ENCODE data around the gene SYNE1.
"Not testable (repeated sequence)": the region's sequence is repeated elsewhere in the genome, so short reads cannot be mapped to it uniquely, and the experiment has no call there.

The SYNE1 gene

DNA sequence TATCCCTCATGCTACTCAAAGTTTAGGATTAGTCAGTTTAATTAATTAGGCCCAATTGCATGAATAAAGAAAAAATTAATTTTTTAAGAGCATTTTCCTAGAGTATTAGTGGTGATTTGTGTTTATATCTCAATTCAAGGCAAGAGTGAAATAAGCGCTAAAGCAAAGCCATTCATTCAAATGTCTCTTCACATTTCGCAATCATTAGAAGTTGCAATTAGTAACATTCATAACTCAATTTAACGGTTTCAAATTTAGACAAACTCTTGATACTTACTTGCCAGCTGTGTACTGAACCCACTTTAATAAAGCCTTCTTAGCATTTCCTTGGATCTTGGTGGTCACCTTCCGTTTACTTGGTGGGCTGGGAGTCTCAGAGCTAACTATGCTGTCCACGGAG lies 127.2 kb downstream of the SYNE1 start:
- Mint-ChIP-seq H3K36me3 (no peaks in the 10 kb centered on the region), H3K9me3 (no peaks in the 10 kb centered on the region)

DNA sequence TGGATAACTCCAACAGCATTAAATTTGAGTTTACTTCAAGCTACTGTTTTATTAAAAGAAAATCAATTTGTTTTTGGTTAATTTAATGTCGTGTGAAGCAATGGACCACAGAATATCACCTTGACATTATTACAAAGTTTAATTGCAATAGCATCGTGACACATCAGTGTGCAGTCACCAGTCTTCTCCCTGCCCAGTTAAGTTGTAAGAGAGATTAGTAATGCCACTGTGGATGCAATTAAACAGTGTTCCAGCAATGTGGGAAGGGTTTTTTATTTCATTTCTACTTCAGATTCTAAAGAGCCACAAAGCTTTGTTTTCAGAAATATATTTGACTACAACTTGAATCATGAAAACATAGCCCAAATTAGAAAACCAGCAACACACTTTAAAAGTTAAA lies 128.7 kb downstream of the SYNE1 start:
- no peak overlapping the region for H3K27ac Mint-ChIP-seq
- no peak for DNase-seq (ENCODE audit: low spot score in 2 of 2)

More for the DNA sequence above, 127.2 kb downstream of the SYNE1 start:
- no peak for ATAC-seq (ENCODE audit: low read depth)
- H3K4me3 Mint-ChIP-seq, result no peak overlapping the region
- H3K27me3 Mint-ChIP-seq, result no peaks in the 10 kb centered on the region
- no peak overlapping the region for H3K27ac Mint-ChIP-seq
- no peak for DNase-seq (ENCODE audit: low spot score in 2 of 2)
- H3K4me1 Mint-ChIP-seq, result no peaks in the 10 kb centered on the region

GRCh38 chr6:152503546-152503945 lies 133.6 kb downstream of the SYNE1 start:
- Mint-ChIP-seq H3K4me3 (no peak overlapping the region), H3K27ac (no peak overlapping the region), H3K27me3 (no peaks in the 10 kb centered on the region), H3K36me3 (no peaks in the 10 kb centered on the region), H3K4me1 (no peaks in the 10 kb centered on the region), H3K9me3 (no peaks in the 10 kb centered on the region)
- DNase-seq (ENCODE audit: low spot score in 2 of 2) (no peak), ATAC-seq (ENCODE audit: low read depth) (no peak)

More for the DNA sequence above, 128.7 kb downstream of the SYNE1 start:
- ATAC-seq (ENCODE audit: low read depth), result no peak
- Mint-ChIP-seq H3K4me1 (no peaks in the 10 kb centered on the region), H3K36me3 (no peaks in the 10 kb centered on the region), H3K27me3 (no peaks in the 10 kb centered on the region), H3K9me3 (no peaks in the 10 kb centered on the region), H3K4me3 (no peak overlapping the region)

GRCh38 chr6:152502421-152503188 lies 134.6 kb downstream of the SYNE1 start:
- H3K4me3 Mint-ChIP-seq, result no peak overlapping the region

DNA sequence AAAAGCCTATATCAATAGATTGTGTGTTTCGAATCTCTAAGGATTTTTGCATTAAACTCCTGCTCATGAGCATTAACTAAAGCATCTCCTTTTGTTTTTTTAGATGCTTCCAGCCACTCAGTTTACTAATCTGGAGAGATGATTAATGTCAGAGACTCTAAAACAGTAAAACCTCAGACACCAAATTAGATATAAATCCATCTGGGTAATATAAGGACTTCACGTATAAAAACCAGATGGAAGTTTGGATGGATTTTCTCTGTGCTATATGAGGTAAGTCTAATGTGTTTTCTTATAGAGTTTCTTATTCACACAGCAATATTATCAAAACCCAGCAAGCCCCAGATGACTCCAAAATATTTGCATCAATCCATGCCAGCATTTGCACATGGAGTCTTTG lies 137.2 kb downstream of the SYNE1 start:
- ATAC-seq (ENCODE audit: low read depth) (no peak), DNase-seq (ENCODE audit: low spot score in 2 of 2) (no peak)
- Mint-ChIP-seq H3K4me3 (no peak overlapping the region), H3K27ac (no peak overlapping the region), H3K4me1 (no peaks in the 10 kb centered on the region), H3K36me3 (no peaks in the 10 kb centered on the region), H3K9me3 (no peaks in the 10 kb centered on the region), H3K27me3 (no peaks in the 10 kb centered on the region)

More at GRCh38 chr6:152502421-152503188, 134.6 kb downstream of the SYNE1 start:
- DNase-seq (ENCODE audit: low spot score in 2 of 2) (no peak), ATAC-seq (ENCODE audit: low read depth) (no peak)
- H3K36me3 Mint-ChIP-seq, result no peaks in the 10 kb centered on the region
- no peaks in the 10 kb centered on the region for H3K4me1 Mint-ChIP-seq
- H3K27ac Mint-ChIP-seq, result no peak overlapping the region
- H3K9me3 Mint-ChIP-seq, result no peaks in the 10 kb centered on the region
- H3K27me3 Mint-ChIP-seq, result no peaks in the 10 kb centered on the region

DNA sequence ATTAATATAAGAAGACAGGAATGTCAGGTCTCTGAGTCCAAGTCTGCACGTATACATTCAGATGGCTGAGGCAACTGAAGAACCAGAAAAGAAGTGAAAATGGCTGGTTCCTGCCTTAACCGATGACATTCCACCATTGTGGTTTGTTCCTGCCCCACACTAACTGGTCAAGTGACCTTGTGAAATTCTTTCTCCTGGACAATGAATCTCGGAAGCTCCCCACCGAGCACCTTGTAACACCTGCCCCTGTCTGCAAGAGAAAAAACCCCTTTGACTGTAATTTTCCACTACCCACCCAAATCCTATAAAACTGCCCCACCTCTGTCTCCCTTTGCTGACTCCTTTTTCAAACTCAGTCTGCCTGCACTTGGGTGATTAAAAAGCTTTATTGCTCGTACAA lies 140.4 kb downstream of the SYNE1 start:
- Mint-ChIP-seq H3K36me3 (no peaks in the 10 kb centered on the region), H3K27me3 (no peaks in the 10 kb centered on the region), H3K4me3 (no peak overlapping the region), H3K27ac (no peak overlapping the region), H3K4me1 (no peaks in the 10 kb centered on the region), H3K9me3 (no peaks in the 10 kb centered on the region)
- DNase-seq (ENCODE audit: low spot score in 2 of 2), result no peak
- ATAC-seq (ENCODE audit: low read depth), result no peak

- not testable (repeated sequence) for H3K4me3 Mint-ChIP-seq; H3K36me3 Mint-ChIP-seq; H3K9me3 Mint-ChIP-seq; H3K27me3 Mint-ChIP-seq; DNase-seq (ENCODE audit: low spot score in 2 of 2); H3K4me1 Mint-ChIP-seq; H3K27ac Mint-ChIP-seq; ATAC-seq (ENCODE audit: low read depth)
Measured at GRCh38 chr6:152495456-152495855, 141.7 kb downstream of the SYNE1 start.

DNA sequence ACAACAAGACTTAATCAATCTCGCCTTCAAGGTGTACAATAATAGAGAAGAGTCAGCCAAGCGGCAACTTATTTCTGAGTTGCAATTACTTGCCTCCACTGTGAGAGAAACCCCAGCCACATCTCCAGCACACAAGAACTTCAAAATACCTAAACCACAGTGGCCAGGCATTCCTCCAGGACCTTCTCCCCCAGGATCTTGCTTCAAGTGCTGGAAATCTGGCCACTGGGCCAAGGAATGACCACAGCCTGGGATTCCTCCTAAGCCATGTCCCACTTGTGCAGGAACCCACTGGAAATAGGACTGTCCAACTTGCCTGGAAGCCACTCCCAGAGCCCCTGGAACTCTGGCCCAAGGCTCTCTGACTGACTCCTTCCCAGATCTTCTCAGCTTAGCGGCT lies 144.9 kb downstream of the SYNE1 start:
- not testable (repeated sequence) for DNase-seq (ENCODE audit: low spot score in 2 of 2); H3K4me1 Mint-ChIP-seq; H3K9me3 Mint-ChIP-seq; ATAC-seq (ENCODE audit: low read depth); H3K27ac Mint-ChIP-seq; H3K27me3 Mint-ChIP-seq; H3K4me3 Mint-ChIP-seq; H3K36me3 Mint-ChIP-seq

DNA sequence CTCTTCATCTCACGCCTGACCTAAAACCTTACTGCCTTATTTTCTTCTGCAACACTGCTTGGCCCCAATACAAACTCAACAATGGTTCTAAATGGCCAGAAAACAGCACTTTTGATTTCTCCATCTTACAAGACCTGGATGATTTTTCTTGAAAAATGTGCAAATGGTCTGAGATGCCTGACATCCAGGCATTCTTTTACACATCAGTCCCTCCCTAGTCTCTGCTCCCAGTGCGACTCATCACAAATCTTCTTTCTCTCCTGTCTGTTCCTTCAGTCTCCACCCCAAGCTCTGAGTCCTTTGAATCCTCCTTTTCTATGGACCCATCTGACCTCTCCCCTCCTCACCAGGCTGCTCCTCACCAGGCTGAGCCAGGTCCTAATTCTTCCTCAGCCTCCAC lies 145.7 kb downstream of the SYNE1 start:
- H3K27ac Mint-ChIP-seq; ATAC-seq (ENCODE audit: low read depth); H3K4me1 Mint-ChIP-seq; H3K4me3 Mint-ChIP-seq; DNase-seq (ENCODE audit: low spot score in 2 of 2); H3K36me3 Mint-ChIP-seq; H3K9me3 Mint-ChIP-seq; H3K27me3 Mint-ChIP-seq: not testable (repeated sequence)

- not testable (repeated sequence) for H3K36me3 Mint-ChIP-seq; DNase-seq (ENCODE audit: low spot score in 2 of 2); H3K27me3 Mint-ChIP-seq; H3K27ac Mint-ChIP-seq; H3K4me3 Mint-ChIP-seq; H3K4me1 Mint-ChIP-seq; H3K9me3 Mint-ChIP-seq; ATAC-seq (ENCODE audit: low read depth)
Measured at GRCh38 chr6:152490971-152491378, 146.2 kb downstream of the SYNE1 start.

DNA sequence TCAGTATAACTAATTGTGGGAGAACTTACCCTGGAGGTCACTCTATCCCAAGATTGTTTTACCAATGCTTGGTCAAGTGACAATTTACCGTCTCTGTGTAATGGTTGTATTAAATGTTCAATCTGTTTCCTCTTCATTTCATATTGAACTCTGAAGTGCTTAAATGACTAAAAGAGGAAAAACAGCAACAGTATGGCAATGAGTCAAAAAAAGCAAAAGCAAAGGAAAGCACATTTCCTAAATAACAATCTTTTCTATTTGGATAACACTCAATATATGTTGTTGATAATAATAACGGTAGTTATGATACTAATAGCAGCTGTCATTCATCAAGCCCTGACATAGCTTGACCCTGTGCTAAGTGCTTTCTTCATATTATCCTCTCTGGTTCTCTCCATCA lies 152.4 kb downstream of the SYNE1 start:
- DNase-seq (ENCODE audit: low spot score in 2 of 2) (no peak), ATAC-seq (ENCODE audit: low read depth) (no peak)
- Mint-ChIP-seq H3K36me3 (no peaks in the 10 kb centered on the region), H3K9me3 (no peaks in the 10 kb centered on the region), H3K27ac (no peak overlapping the region), H3K4me1 (no peaks in the 10 kb centered on the region), H3K27me3 (no peaks in the 10 kb centered on the region), H3K4me3 (no peak overlapping the region)

DNA sequence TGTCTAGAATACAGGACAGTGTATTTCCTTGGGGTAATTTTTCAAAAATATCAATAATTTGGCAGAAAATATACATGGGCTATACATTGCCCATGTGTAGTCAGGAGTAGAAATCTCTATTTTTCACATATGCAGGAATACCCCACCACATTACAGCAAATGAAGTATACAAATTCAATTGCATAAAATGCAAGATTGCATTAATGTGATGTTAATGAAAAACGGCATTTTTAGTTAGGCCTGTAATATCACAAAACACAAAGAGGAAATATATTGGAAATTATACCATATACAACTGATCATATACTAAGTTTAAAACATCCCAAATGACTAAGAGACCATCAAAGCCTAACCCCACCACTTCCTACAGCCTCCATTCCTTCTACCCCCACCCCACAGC lies 154.9 kb downstream of the SYNE1 start:
- Mint-ChIP-seq H3K4me3 (no peak overlapping the region), H3K27ac (no peak overlapping the region), H3K36me3 (no peaks in the 10 kb centered on the region), H3K27me3 (no peaks in the 10 kb centered on the region), H3K9me3 (no peaks in the 10 kb centered on the region), H3K4me1 (no peaks in the 10 kb centered on the region)
- no peak for DNase-seq (ENCODE audit: low spot score in 2 of 2)
- ATAC-seq (ENCODE audit: low read depth), result no peak

- no peak for ATAC-seq (ENCODE audit: low read depth)
- DNase-seq (ENCODE audit: low spot score in 2 of 2), result no peak
- H3K36me3 Mint-ChIP-seq, result no peaks in the 10 kb centered on the region
- H3K4me3 Mint-ChIP-seq, result no peak overlapping the region
- no peak overlapping the region for H3K27ac Mint-ChIP-seq
- H3K4me1 Mint-ChIP-seq, result no peaks in the 10 kb centered on the region
- H3K27me3 Mint-ChIP-seq, result no peaks in the 10 kb centered on the region
- no peaks in the 10 kb centered on the region for H3K9me3 Mint-ChIP-seq
Measured at GRCh38 chr6:152478377-152479010, 158.7 kb downstream of the SYNE1 start.

- Mint-ChIP-seq H3K36me3 (no peaks in the 10 kb centered on the region), H3K4me3 (no peak overlapping the region), H3K27ac (no peak overlapping the region), H3K9me3 (no peaks in the 10 kb centered on the region), H3K4me1 (no peaks in the 10 kb centered on the region), H3K27me3 (no peaks in the 10 kb centered on the region)
- no peak for ATAC-seq (ENCODE audit: low read depth)
- DNase-seq (ENCODE audit: low spot score in 2 of 2), result no peak
Measured at GRCh38 chr6:152474354-152474753, 162.8 kb downstream of the SYNE1 start.

DNA sequence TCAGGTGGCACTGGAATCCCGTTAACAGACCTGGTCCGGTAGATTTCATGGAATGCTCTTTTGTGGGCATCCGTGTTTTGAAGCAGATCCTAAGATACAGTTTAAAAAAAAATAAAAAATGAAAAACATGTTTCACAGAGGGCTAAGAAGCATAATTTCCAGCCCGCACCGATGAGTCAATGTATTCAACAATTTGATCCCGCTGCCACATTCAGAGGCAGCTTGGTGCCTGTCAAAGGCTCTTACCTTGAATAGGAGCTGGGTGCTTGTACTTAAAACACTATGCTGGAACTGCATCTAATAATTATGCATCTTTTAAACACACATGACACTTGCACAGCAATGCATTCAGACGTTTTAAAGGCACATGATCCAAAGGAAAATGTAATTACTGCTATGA lies 164.8 kb downstream of the SYNE1 start:
- H3K27me3 Mint-ChIP-seq, result no peaks in the 10 kb centered on the region
- ATAC-seq (ENCODE audit: low read depth) (no peak), DNase-seq (ENCODE audit: low spot score in 2 of 2) (no peak)
- H3K4me3 Mint-ChIP-seq, result no peak overlapping the region
- H3K4me1 Mint-ChIP-seq, result no peaks in the 10 kb centered on the region
- no peak overlapping the region for H3K27ac Mint-ChIP-seq
- no peaks in the 10 kb centered on the region for H3K36me3 Mint-ChIP-seq
- no peaks in the 10 kb centered on the region for H3K9me3 Mint-ChIP-seq

All from memory B cell (primary cell).